ENCODE data around the gene PCP4.
"Not testable (repeated sequence)": the region's sequence is repeated elsewhere in the genome, so short reads cannot be mapped to it uniquely, and the experiment has no call there.

Gene PCP4

GRCh38 chr21:39869141-39869818 lies 2.0 kb downstream of the PCP4 start:
- DNase-seq, result no peak

DNA sequence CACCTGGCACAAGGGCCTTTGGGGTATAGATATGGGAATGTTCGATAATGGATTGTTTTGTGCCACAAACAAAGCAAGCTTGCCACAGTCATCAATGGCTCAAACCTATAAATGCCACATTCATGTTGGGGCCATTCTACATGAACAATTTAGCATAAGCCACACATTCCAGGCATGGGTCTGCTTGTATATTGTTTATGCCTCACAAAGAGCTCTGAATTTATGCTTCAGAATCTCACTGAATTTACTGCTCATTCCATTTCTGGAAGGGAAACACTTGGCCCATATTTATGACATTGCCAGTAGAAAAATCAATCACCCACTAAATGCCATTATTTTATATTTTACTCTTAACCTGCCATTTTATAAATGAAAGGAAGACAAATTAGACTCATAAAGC lies 6.4 kb downstream of the PCP4 start:
- DNase-seq, result no peak

- no peak for DNase-seq
Observed at GRCh38 chr21:39874206-39874605, 7.0 kb downstream of the PCP4 start.

DNA sequence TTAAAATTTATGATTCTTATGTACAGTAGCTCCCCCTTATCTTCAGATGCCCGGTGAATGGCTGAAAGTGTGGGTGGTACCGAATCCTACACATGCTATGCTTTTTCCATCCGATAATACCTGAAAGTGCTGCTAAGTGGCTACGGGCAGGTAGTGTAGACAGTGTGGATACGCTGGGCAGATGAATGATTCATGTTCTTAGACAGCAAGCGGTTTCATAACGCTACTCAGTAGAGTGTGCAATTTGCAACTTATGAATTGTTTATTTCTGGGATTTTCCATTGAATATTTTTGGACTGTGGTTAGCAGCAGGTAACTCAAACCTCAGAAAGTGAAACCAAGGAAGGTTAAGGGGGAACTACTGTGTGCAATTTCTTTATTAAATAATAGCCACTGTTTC lies 7.5 kb downstream of the PCP4 start:
- DNase-seq, result no peak

- no peak for DNase-seq
Observed at GRCh38 chr21:39881661-39882060, 14.4 kb downstream of the PCP4 start.

- DNase-seq, result no peak
Observed at GRCh38 chr21:39882151-39882838, 15.1 kb downstream of the PCP4 start.

DNA sequence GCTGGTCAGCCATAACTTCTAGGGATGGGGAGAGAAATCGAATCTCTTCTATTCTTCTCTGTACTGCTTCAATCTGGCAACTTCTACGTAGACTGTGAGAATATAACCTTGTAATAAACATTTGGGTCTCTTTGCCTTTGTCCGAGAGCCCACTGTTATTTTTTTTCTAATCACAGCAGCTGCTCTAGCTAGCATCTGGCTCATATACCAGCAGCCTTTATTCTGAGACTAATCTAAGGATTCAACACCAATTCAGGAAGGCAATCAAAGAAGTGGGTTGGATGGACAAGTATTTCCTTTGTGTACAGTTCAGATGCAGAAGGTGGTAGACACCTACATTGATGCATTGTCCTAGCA lies 15.6 kb downstream of the PCP4 start:
- no peak for DNase-seq

- no peak for DNase-seq
Observed at GRCh38 chr21:39885119-39885848, 18.0 kb downstream of the PCP4 start.

DNA sequence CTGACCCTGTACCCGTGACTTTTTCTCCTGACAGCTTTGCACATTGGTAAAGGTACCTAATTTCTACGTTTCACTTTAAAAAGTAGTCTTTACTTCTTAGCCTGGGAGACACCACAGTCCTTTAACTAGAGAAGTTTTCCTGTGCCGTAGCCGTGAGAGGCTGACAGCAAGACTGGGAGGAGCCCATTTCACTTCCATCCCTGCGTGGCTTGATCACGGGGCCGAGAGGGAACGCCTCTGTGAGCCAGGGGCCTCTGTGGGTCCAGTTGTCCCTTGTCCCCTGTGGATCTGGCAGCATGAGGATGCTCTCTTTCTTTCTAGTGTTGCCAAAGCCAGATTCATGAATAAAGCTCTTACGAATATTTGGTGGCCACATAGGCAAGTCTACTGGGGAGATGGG lies 21.6 kb downstream of the PCP4 start:
- DNase-seq, result no peak

DNA sequence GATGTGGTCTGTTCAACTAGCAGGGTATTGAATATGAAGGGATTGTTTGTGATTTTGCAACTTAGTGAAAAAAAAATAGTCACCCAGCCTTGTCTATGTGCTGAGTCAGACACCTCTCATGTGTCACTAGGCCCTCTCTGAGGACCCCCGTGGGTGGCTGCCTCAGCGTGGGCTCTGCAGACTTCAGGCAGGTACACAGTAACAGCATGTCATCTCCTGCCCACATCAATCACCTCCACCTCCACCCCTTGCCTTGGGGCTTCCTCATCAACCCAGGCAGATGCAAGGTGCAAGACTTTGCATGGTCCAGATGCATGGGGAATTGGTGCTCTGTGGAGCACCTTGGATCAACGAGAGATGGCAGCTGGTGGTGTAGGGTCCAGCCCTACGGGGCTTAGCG lies 23.9 kb downstream of the PCP4 start:
- no peak for DNase-seq

GRCh38 chr21:39891863-39892262 lies 24.6 kb downstream of the PCP4 start:
- DNase-seq, result not testable (repeated sequence)

GRCh38 chr21:39900491-39900890 lies 33.3 kb downstream of the PCP4 start:
- no peak for DNase-seq

- no peak for DNase-seq
Observed at GRCh38 chr21:39900911-39901310, 33.7 kb downstream of the PCP4 start.

GRCh38 chr21:39902986-39903385 lies 35.7 kb downstream of the PCP4 start:
- no peak for DNase-seq

- no peak for DNase-seq
Observed at GRCh38 chr21:39904457-39904856, 37.2 kb downstream of the PCP4 start.

GRCh38 chr21:39908265-39908923 lies 41.2 kb downstream of the PCP4 start:
- DNase-seq, result no peak

- no peak for DNase-seq
Observed at GRCh38 chr21:39911286-39912199, 44.3 kb downstream of the PCP4 start.

GRCh38 chr21:39913706-39914305 lies 46.6 kb downstream of the PCP4 start:
- DNase-seq, result no peak

DNA sequence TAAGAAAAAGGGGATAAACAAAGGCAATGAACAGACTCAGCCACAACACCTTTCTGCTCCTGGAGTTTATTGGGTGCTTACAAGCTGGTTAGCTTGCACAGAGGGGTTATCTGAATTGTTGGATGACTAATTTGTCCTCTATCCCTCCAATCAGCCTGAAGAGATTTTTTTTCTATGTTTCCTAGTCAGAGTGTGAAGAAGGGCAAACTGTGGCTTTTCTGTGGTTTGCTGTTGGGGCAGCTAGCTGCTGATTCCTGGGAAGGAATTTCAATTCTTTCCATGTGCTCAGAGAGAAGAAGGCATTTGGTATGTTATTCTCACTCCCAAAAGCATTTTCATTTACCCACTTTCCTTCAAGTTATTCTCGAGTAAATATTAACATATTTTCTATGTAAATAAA lies 48.6 kb downstream of the PCP4 start:
- DNase-seq, result no peak

GRCh38 chr21:39918558-39918957 lies 51.3 kb downstream of the PCP4 start:
- no peak for DNase-seq

DNA sequence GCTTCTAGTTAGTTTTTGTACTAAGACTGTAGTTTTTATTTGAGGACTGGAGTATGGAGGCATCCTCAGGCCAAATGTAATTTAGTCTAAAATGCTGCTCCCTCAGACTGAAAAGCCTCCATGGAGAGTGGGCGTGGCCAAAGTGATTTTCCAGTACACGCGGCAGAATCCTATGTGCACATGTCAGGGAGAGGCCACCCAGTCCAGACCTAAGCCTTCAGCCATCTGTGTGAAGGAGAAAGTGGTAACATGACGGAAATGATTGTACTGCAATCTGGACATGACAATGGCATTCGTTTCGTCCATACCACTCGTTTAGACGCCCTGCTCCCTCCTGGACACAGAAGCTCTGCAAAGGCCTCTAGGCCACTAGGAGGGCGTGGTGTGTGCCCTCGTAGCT lies 56.2 kb downstream of the PCP4 start:
- DNase-seq, result no peak
